HepG2 (cell line): ENCODE measurements around the gene TBCE. TPM values are rescaled to one million over a fixed set of nuclear protein-coding genes. Genes with fewer than 3 reads are reported as not detected.
A peak's percentile ranks its signal among the peaks of the same experiment; 100 is the strongest.

Experiments
- ATF1 ChIP-seq: IDR thresholded peaks from 2 replicates; pipeline ENCODE4 v1.6.1; 2016; ENCODE audit warnings: mild to moderate bottlenecking, control low read depth
- ATF7-NPFF ChIP-seq: sonication (generic); formaldehyde crosslinking; IDR thresholded peaks from 2 replicates; pipeline ENCODE4 v1.8.1; 2023; ENCODE audit warnings: mild to moderate bottlenecking, low read depth, missing genetic modification reagents, moderate library complexity
- DZIP1 ChIP-seq: sonication (generic); formaldehyde crosslinking; IDR thresholded peaks from 2 replicates; pipeline ENCODE4 v1.5.0; 2020; ENCODE audit warnings: mild to moderate bottlenecking, missing genetic modification reagents
- E2F1 ChIP-seq: sonication (generic); formaldehyde crosslinking; IDR thresholded peaks from 2 replicates; pipeline ENCODE4 v1.5.0; 2020; ENCODE audit warnings: missing genetic modification reagents
- ISL2 ChIP-seq: sonication (generic); formaldehyde crosslinking; IDR thresholded peaks from 2 replicates; pipeline ENCODE4 v1.5.0; 2020; ENCODE audit warnings: missing genetic modification reagents
- KDM3A ChIP-seq: IDR thresholded peaks from 2 replicates; pipeline ENCODE4 v1.6.1; 2018; ENCODE audit warnings: low read depth, missing compliant biosample characterization
- POLR2AphosphoS2 ChIP-seq: IDR thresholded peaks from 2 replicates; pipeline ENCODE4 v1.6.1; 2011; ENCODE audit warnings: low read depth, low read length, improper control_type of control experiment
- ZBTB2 ChIP-seq: sonication (generic); formaldehyde crosslinking; IDR thresholded peaks from 2 replicates; pipeline ENCODE4 v1.8.0; 2022; ENCODE audit warnings: low read depth, missing genetic modification reagents
- ZMAT3 ChIP-seq: sonication (generic); formaldehyde crosslinking; conservative IDR thresholded peaks from 2 replicates; pipeline ENCODE4 v1.7.0; 2021; ENCODE audit warnings: missing genetic modification reagents
- ZNF101 ChIP-seq: sonication (generic); formaldehyde crosslinking; IDR thresholded peaks from 2 replicates; pipeline ENCODE4 v1.4.0; 2020; ENCODE audit warnings: mild to moderate bottlenecking, low read depth, missing genetic modification reagents, borderline replicate concordance
- ZNF276 ChIP-seq: sonication (generic); formaldehyde crosslinking; IDR thresholded peaks from 2 replicates; pipeline ENCODE4 v1.4.0; 2020; ENCODE audit warnings: mild to moderate bottlenecking, low read depth, missing genetic modification reagents
- ZNF282 ChIP-seq: fragments of 450-650 bp; IDR thresholded peaks from 2 replicates; pipeline ENCODE4 v1.6.1; 2018; ENCODE audit not compliant: partially characterized antibody
- ZNF549 ChIP-seq: sonication (generic); formaldehyde crosslinking; IDR thresholded peaks from 2 replicates; pipeline ENCODE4 v1.5.0; 2020; ENCODE audit warnings: missing genetic modification reagents
- ZNF563 ChIP-seq: sonication (generic); formaldehyde crosslinking; IDR thresholded peaks from 2 replicates; pipeline ENCODE4 v1.8.0; 2022; ENCODE audit warnings: mild to moderate bottlenecking, moderate library complexity, missing genetic modification reagents
- ZNF574 ChIP-seq: sonication (generic); formaldehyde crosslinking; IDR thresholded peaks from 2 replicates; pipeline ENCODE4 v1.4.0; 2020; ENCODE audit warnings: missing genetic modification reagents
- ZNF674 ChIP-seq: sonication (generic); formaldehyde crosslinking; IDR thresholded peaks from 2 replicates; pipeline ENCODE4 v1.5.0; 2020; ENCODE audit warnings: low read depth, mild to moderate bottlenecking, missing genetic modification reagents
- ZNF747 ChIP-seq: sonication (generic); formaldehyde crosslinking; IDR thresholded peaks from 2 replicates; pipeline ENCODE4 v1.8.1; 2023; ENCODE audit warnings: missing genetic modification reagents, mild to moderate bottlenecking, borderline replicate concordance
- ZNF777 ChIP-seq: sonication (generic); formaldehyde crosslinking; IDR thresholded peaks from 2 replicates; pipeline ENCODE4 v1.4.0; 2020; ENCODE audit warnings: missing genetic modification reagents
- ZNF816 ChIP-seq: sonication (generic); formaldehyde crosslinking; IDR thresholded peaks from 2 replicates; pipeline ENCODE4 v1.8.0; 2022; ENCODE audit warnings: missing genetic modification reagents, mild to moderate bottlenecking, borderline replicate concordance
- polyA plus RNA-seq, 8 experiments: library from polyadenylated mRNA; depleted of rRNA in 3 of 8; stranded (reverse) in 7 of 8; unstranded in 1 of 8; fragments of >200 nt; fragmentation: Illumina TruSeq in 4 of 8; extraction: Trizol in 4 of 8; gene quantifications; 2 replicates each; pipeline versions ENCODE4 v1.2.1 to v1.2.3, GENCODE V29; 2011 to 2016; ENCODE audit warnings: low read depth in 4 of 8, missing spikeins in 1 of 8, mixed read lengths in 1 of 8; ENCODE audit not compliant: insufficient read depth in 1 of 8
- total RNA-seq, 5 experiments: library from RNA; depleted of rRNA; stranded (reverse); fragments of >200 nt; fragmentation: Illumina TruSeq; extraction: Trizol; gene quantifications; 2 replicates each; pipeline ENCODE4 v1.2.3, GENCODE V29; 2016; ENCODE audit warnings: low read depth in 1 of 5

TBCE gene
- total and polyA plus RNA-seq, 2 of the 13 experiments (the other 11 are each of a cell fraction or from before 2014, with no cell fraction given): 25.6 to 31.1 TPM

- TF ChIP-seq ZNF747 (CRISPR knock-in tag): no peak
- TF ChIP-seq ZBTB2: no peak
- TF ChIP-seq ZNF549 (CRISPR knock-in tag): no peak
- 0 out of 2 replicates have a peak, but pooled peaks have one; percentile 51 for TF ChIP-seq KDM3A (CRISPR knock-in tag)
- TF ChIP-seq ZNF777: peak; percentile 9; the same call in 1 of the 2 replicates
- TF ChIP-seq POLR2AphosphoS2: peak; percentile 79
- no peak for TF ChIP-seq ZMAT3 (CRISPR knock-in tag)
- TF ChIP-seq ZNF101: no peak
- no peak; the same call in 1 of the 2 replicates for TF ChIP-seq E2F1 (CRISPR knock-in tag)
- no peak for TF ChIP-seq ZNF674 (CRISPR knock-in tag)
- TF ChIP-seq ZNF816: no peak
- peak; percentile 64 for TF ChIP-seq ZNF574 (CRISPR knock-in tag)
- TF ChIP-seq ATF1 (CRISPR knock-in tag): peak; percentile 83
- TF ChIP-seq DZIP1 (CRISPR knock-in tag): no peak
- TF ChIP-seq ZNF563 (CRISPR knock-in tag): 0 out of 2 replicates have a peak, but pooled peaks have one; percentile 56
- TF ChIP-seq ZNF282: no peak
- TF ChIP-seq ZNF276: no peak
- TF ChIP-seq ISL2 (CRISPR knock-in tag): peak; percentile 24; the same call in 1 of the 2 replicates
- TF ChIP-seq ATF7-NPFF: no peak
Measured at GRCh38 chr1:235328271-235329138, 38.7 kb upstream of the TBCE start, which contains the start of gene GGPS1 (continued).
